ENCODE measurements around the gene SCNM1. TPM values are rescaled to one million over a fixed set of nuclear protein-coding genes. Genes with fewer than 3 reads are reported as not detected.
A peak's percentile ranks its signal among the peaks of the same experiment; 100 is the strongest.

Gene SCNM1
- total RNA-seq, 2 experiments from 2014 or later, result 64.3 to 90.8 TPM

GRCh38 chr1:151147132-151147503, 18.8 kb upstream of the SCNM1 start:
- DNase-seq (no peak), ATAC-seq (no peak)
- Mint-ChIP-seq H3K4me1 (peaks cover 10% of the 10 kb centered on the region), H3K36me3 (ENCODE audit: low read depth) (no peaks in the 10 kb centered on the region), H3K27me3 (no peaks in the 10 kb centered on the region), H3K9me3 (ENCODE audit: low read depth) (no peaks in the 10 kb centered on the region), H3K27ac (peak overlapping the region; percentile 8), H3K4me3 (peak overlapping the region; percentile 79)
- CTCF ChIA-PET, result interaction anchor here (0.7 to 1.6 kb wide), 3 partner anchors 14 to 47 kb away, joined by 3 to 4 read pairs (median 4); no protein-coding TSS in a partner anchor
- POLR2A ChIA-PET, result no interaction called here
- intact Hi-C loops (cut with DNase I, micrococcal nuclease), result loop anchor here in 1 of 2 experiments (2.0 kb wide), 1 partner anchor 76 kb away; the partner anchor contains the start of gene GABPB2

- DNase-seq (no peak), ATAC-seq (no peak)
- CTCF ChIA-PET, result interaction anchor here (0.9 to 2.0 kb wide), 3 partner anchors 10 to 48 kb away, joined by 4 to 11 read pairs (median 4); partner anchors contain the start of gene TNFAIP8L2
- H3K27ac Mint-ChIP-seq, result no peak overlapping the region
- H3K36me3 Mint-ChIP-seq (ENCODE audit: low read depth), result no peaks in the 10 kb centered on the region
- POLR2A ChIA-PET, result no interaction called here
- intact Hi-C loops (cut with DNase I, micrococcal nuclease), result loop anchor here in 1 of 2 experiments (2.0 kb wide), 1 partner anchor 77 kb away; the partner anchor contains the start of gene GABPB2
- no peaks in the 10 kb centered on the region for H3K9me3 Mint-ChIP-seq (ENCODE audit: low read depth)
- H3K27me3 Mint-ChIP-seq, result no peaks in the 10 kb centered on the region
- H3K4me3 Mint-ChIP-seq, result peak overlapping the region; percentile 79
- peaks cover 10% of the 10 kb centered on the region for H3K4me1 Mint-ChIP-seq
These were observed 18.3 kb upstream of the SCNM1 start for GRCh38 chr1:151147665-151148064.

- peak; percentile 85 for ATAC-seq
- peak within 1 kb of the TSS; percentile 99 for H3K27ac Mint-ChIP-seq
- peak within 1 kb of the TSS; percentile 88 for H3K4me3 Mint-ChIP-seq
- H3K9me3 Mint-ChIP-seq (ENCODE audit: low read depth), result no peaks in the 10 kb centered on the region
- CTCF ChIA-PET, result interaction anchor here (0.5 to 8.0 kb wide), 35 partner anchors 8 to 589 kb away, joined by 3 to 195 read pairs (median 4); partner anchors contain the start of genes GABPB2, LYSMD1, MINDY1 and MLLT11
- intact Hi-C loops (cut with DNase I, micrococcal nuclease), result loop anchor here (1.0 to 5.0 kb wide), 14 partner anchors 9 to 594 kb away; partner anchors contain the start of genes CDC42SE1 (in 2 of the 2), PRUNE1 (in 2 of the 2), SEMA6C (in 2 of the 2) and ARNT (in 1 of the 2)
- H3K27me3 Mint-ChIP-seq, result no peaks in the 10 kb centered on the region
- peak; percentile 91 for DNase-seq
- H3K36me3 Mint-ChIP-seq (ENCODE audit: low read depth), result peaks cover 36% of the 10 kb centered on the region
- POLR2A ChIA-PET, result interaction anchor here (0.6 to 2.1 kb wide), 14 partner anchors 8 to 541 kb away, joined by 3 to 17 read pairs (median 4); partner anchors contain the start of genes C1orf56, LYSMD1, MINDY1 and PSMD4
- H3K4me1 Mint-ChIP-seq, result peaks cover 44% of the 10 kb centered on the region
These were observed 9.5 kb upstream of the SCNM1 start, which contains the start of gene TNFAIP8L2 for GRCh38 chr1:151156515-151156819. TSS of gene TNFAIP8L2 (plus strand) at chr1:151156649. CDS start at chr1:151158698, 2,049 bp downstream.

- no peaks in the 10 kb centered on the region for H3K27me3 Mint-ChIP-seq
- H3K4me3 Mint-ChIP-seq, result peak overlapping the region; percentile 88
- H3K9me3 Mint-ChIP-seq (ENCODE audit: low read depth), result no peaks in the 10 kb centered on the region
- peak overlapping the region; percentile 99 for H3K27ac Mint-ChIP-seq
- POLR2A ChIA-PET, result interaction anchor here (0.5 to 2.9 kb wide), 13 partner anchors 8 to 542 kb away, joined by 3 to 17 read pairs (median 4); partner anchors contain the start of genes C1orf56, LYSMD1, PSMD4 and SCNM1
- CTCF ChIA-PET, result interaction anchor here (0.5 to 8.0 kb wide), 35 partner anchors 9 to 589 kb away, joined by 3 to 195 read pairs (median 4); partner anchors contain the start of genes GABPB2, LYSMD1, MINDY1 and MLLT11
- peaks cover 41% of the 10 kb centered on the region for H3K36me3 Mint-ChIP-seq (ENCODE audit: low read depth)
- DNase-seq (peak; percentile 84), ATAC-seq (peak; percentile 40)
- intact Hi-C loops (cut with DNase I, micrococcal nuclease), result loop anchor here (1.0 to 5.0 kb wide), 8 partner anchors 40 to 595 kb away; partner anchors contain the start of genes PRUNE1 (in 2 of the 2), ARNT (in 1 of the 2), CDC42SE1 (in 1 of the 2) and CERS2 (in 1 of the 2)
- peaks cover 50% of the 10 kb centered on the region for H3K4me1 Mint-ChIP-seq
These were observed 8.8 kb upstream of the SCNM1 start for GRCh38 chr1:151157067-151157531.

GRCh38 chr1:151158326-151158725, 7.6 kb upstream of the SCNM1 start:
- H3K4me1 Mint-ChIP-seq, result peaks cover 59% of the 10 kb centered on the region

GRCh38 chr1:151158751-151159251, 7.1 kb upstream of the SCNM1 start:
- Mint-ChIP-seq H3K4me3 (peak overlapping the region; percentile 88), H3K4me1 (peaks cover 59% of the 10 kb centered on the region), H3K27ac (peak overlapping the region; percentile 99), H3K36me3 (ENCODE audit: low read depth) (peaks cover 52% of the 10 kb centered on the region), H3K27me3 (no peaks in the 10 kb centered on the region), H3K9me3 (ENCODE audit: low read depth) (no peaks in the 10 kb centered on the region)
- ChIA-PET POLR2A (interaction anchor here (0.5 to 2.9 kb wide), 5 partner anchors 28 to 121 kb away, joined by 3 to 9 read pairs (median 5); no protein-coding TSS in a partner anchor), CTCF (interaction anchor here (0.6 to 8.0 kb wide), 6 partner anchors 10 to 445 kb away, joined by 3 to 195 read pairs (median 4); partner anchors contain the start of gene MINDY1)
- DNase-seq (peak; percentile 61), ATAC-seq (no peak)
- intact Hi-C loops (cut with DNase I, micrococcal nuclease), result loop anchor here (5.0 kb wide), 3 partner anchors 38 to 596 kb away; partner anchors contain the start of genes MINDY1 (in 1 of the 2), PIP5K1A (in 1 of the 2) and PRUNE1 (in 1 of the 2)

More at GRCh38 chr1:151158326-151158725, 7.6 kb upstream of the SCNM1 start:
- DNase-seq (peak; percentile 83), ATAC-seq (peak; percentile 21)
- peak overlapping the region; percentile 88 for H3K4me3 Mint-ChIP-seq
- H3K36me3 Mint-ChIP-seq (ENCODE audit: low read depth), result peaks cover 47% of the 10 kb centered on the region
- no peaks in the 10 kb centered on the region for H3K27me3 Mint-ChIP-seq
- POLR2A ChIA-PET, result interaction anchor here (0.5 to 2.9 kb wide), 5 partner anchors 7 to 121 kb away, joined by 3 to 9 read pairs (median 6); partner anchors contain the start of genes LYSMD1, SCNM1 and VPS72
- H3K27ac Mint-ChIP-seq, result peak overlapping the region; percentile 99
- no peaks in the 10 kb centered on the region for H3K9me3 Mint-ChIP-seq (ENCODE audit: low read depth)
- intact Hi-C loops (cut with DNase I, micrococcal nuclease), result loop anchor here (5.0 kb wide), 3 partner anchors 39 to 596 kb away; partner anchors contain the start of genes MINDY1 (in 1 of the 2), PIP5K1A (in 1 of the 2) and PRUNE1 (in 1 of the 2)
- CTCF ChIA-PET, result interaction anchor here (0.6 to 8.0 kb wide), 8 partner anchors 10 to 444 kb away, joined by 3 to 195 read pairs (median 4); partner anchors contain the start of genes MINDY1 and MLLT11

- Mint-ChIP-seq H3K36me3 (ENCODE audit: low read depth) (peaks cover 56% of the 10 kb centered on the region), H3K9me3 (ENCODE audit: low read depth) (no peaks in the 10 kb centered on the region), H3K27me3 (no peaks in the 10 kb centered on the region), H3K4me3 (peak overlapping the region; percentile 4), H3K27ac (peak overlapping the region; percentile 99), H3K4me1 (peaks cover 62% of the 10 kb centered on the region)
- intact Hi-C loops (cut with DNase I, micrococcal nuclease), result loop anchor here (5.0 kb wide), 3 partner anchors 38 to 597 kb away; partner anchors contain the start of genes MINDY1 (in 1 of the 2), PIP5K1A (in 1 of the 2) and PRUNE1 (in 1 of the 2)
- DNase-seq, result no peak
- no peak for ATAC-seq
- ChIA-PET CTCF (interaction anchor here (1.2 to 8.0 kb wide), 5 partner anchors 11 to 60 kb away, joined by 4 to 195 read pairs (median 11); no protein-coding TSS in a partner anchor), POLR2A (interaction anchor here (0.7 to 2.9 kb wide), 3 partner anchors 28 to 118 kb away, joined by 4 to 9 read pairs (median 5); no protein-coding TSS in a partner anchor)
These were observed 6.6 kb upstream of the SCNM1 start for GRCh38 chr1:151159373-151159772.

GRCh38 chr1:151164732-151165280, 1.1 kb upstream of the SCNM1 start:
- Mint-ChIP-seq H3K4me3 (peak overlapping the region; percentile 92), H3K27ac (peak overlapping the region; percentile 98), H3K4me1 (peaks cover 56% of the 10 kb centered on the region), H3K36me3 (ENCODE audit: low read depth) (peaks cover 65% of the 10 kb centered on the region), H3K27me3 (no peaks in the 10 kb centered on the region), H3K9me3 (ENCODE audit: low read depth) (no peaks in the 10 kb centered on the region)
- DNase-seq (no peak), ATAC-seq (no peak)
- CTCF ChIA-PET, result interaction anchor here (0.7 to 4.4 kb wide), 4 partner anchors 8 to 136 kb away, joined by 3 to 25 read pairs (median 4); partner anchors contain the start of genes PSMD4 and TNFAIP8L2
- POLR2A ChIA-PET, result interaction anchor here (0.6 to 2.8 kb wide), 3 partner anchors 8 to 113 kb away, joined by 3 to 9 read pairs (median 4); partner anchors contain the start of gene TNFAIP8L2
- intact Hi-C loops (cut with DNase I, micrococcal nuclease), result loop anchor here (1.0 to 10.0 kb wide), 5 partner anchors 9 to 600 kb away; partner anchors contain the start of genes GABPB2 (in 1 of the 2), PRUNE1 (in 1 of the 2), PSMB4 (in 1 of the 2) and TNFAIP8L2 (in 1 of the 2)

- peak; percentile 14 for ATAC-seq
- Mint-ChIP-seq H3K4me1 (peaks cover 53% of the 10 kb centered on the region), H3K9me3 (ENCODE audit: low read depth) (no peaks in the 10 kb centered on the region), H3K27ac (peak overlapping the region; percentile 98), H3K36me3 (ENCODE audit: low read depth) (peaks cover 61% of the 10 kb centered on the region), H3K4me3 (peak overlapping the region; percentile 92), H3K27me3 (no peaks in the 10 kb centered on the region)
- DNase-seq, result peak; percentile 47
- ChIA-PET POLR2A (interaction anchor here (0.6 to 2.8 kb wide), 3 partner anchors 8 to 112 kb away, joined by 3 to 9 read pairs (median 4); partner anchors contain the start of gene TNFAIP8L2), CTCF (interaction anchor here (0.7 to 4.4 kb wide), 4 partner anchors 8 to 136 kb away, joined by 3 to 25 read pairs (median 4); partner anchors contain the start of genes PSMD4 and TNFAIP8L2)
- intact Hi-C loops (cut with DNase I, micrococcal nuclease), result loop anchor here (1.0 to 10.0 kb wide), 5 partner anchors 9 to 601 kb away; partner anchors contain the start of genes GABPB2 (in 1 of the 2), PRUNE1 (in 1 of the 2), PSMB4 (in 1 of the 2) and TNFAIP8L2 (in 1 of the 2)
These were observed 635 bp upstream of the SCNM1 start for GRCh38 chr1:151165281-151165737.

Data from activated CD4-positive, alpha-beta T cell treated with anti-CD3 and anti-CD28 coated beads for 36 hours (primary cell).